GM23248 (cell line): ENCODE measurements around the gene ADPRM.

Experiments
- EZH2 ChIP-seq: fragments of 200-600 bp; sonication (generic); IDR thresholded peaks from 2 replicates; pipeline ENCODE4 v1.6.1; 2018; ENCODE audit warnings: antibody characterized with exemption, mild to moderate bottlenecking; ENCODE audit not compliant: insufficient read depth, poor library complexity, severe bottlenecking
- EZH2phosphoT487 ChIP-seq: fragments of 200-600 bp; sonication (generic); IDR thresholded peaks from 2 replicates; pipeline ENCODE4 v1.6.1; 2018; ENCODE audit warnings: antibody characterized with exemption, moderate library complexity, mild to moderate bottlenecking, low read depth; ENCODE audit not compliant: insufficient read depth

GRCh38 chr17:10727192-10727591, 29.8 kb downstream of the ADPRM start:
- no peak for TF ChIP-seq EZH2
- TF ChIP-seq EZH2phosphoT487, result no peak
